SK-N-SH treated with all-trans-retinoic acid at 6 μM for 48 hours (cell line): ENCODE measurements around the gene GLRA2.
A peak's percentile ranks its signal among the peaks of the same experiment; 100 is the strongest.

ENCODE experiments used
- ATAC-seq: fragments of 200-7000 bp; cut with Tn5 transposase; 3 replicates; pipeline ENCODE4 v1.9.1; 2020; ENCODE audit warnings: mild to moderate bottlenecking, moderate library complexity
- ARNTL ChIP-seq: fragments of 450-650 bp; formaldehyde crosslinking; IDR thresholded peaks from 2 replicates; pipeline ENCODE4 v1.5.0; 2020; ENCODE audit warnings: low read depth, mild to moderate bottlenecking, moderate library complexity, borderline replicate concordance
- BACH2 ChIP-seq: fragments of 250-450 bp; sonication (Bioruptor Pico); IDR thresholded peaks from 2 replicates; pipeline ENCODE4 v1.9.0; 2021; ENCODE audit warnings: mild to moderate bottlenecking, borderline replicate concordance
- CSRNP3 ChIP-seq: fragments of 250-450 bp; sonication (Bioruptor Pico); IDR thresholded peaks from 2 replicates; pipeline ENCODE4 v1.5.1; 2021; ENCODE audit warnings: mild to moderate bottlenecking, moderate library complexity
- ESRRG ChIP-seq: fragments of 250-450 bp; sonication (Bioruptor Pico); IDR thresholded peaks from 2 replicates; pipeline ENCODE4 v1.6.1; 2021; ENCODE audit warnings: mild to moderate bottlenecking
- GLIS3 ChIP-seq: fragments of 250-450 bp; sonication (Bioruptor Pico); IDR thresholded peaks from 2 replicates; pipeline ENCODE4 v1.5.0; 2020; ENCODE audit warnings: mild to moderate bottlenecking, moderate library complexity
- ISL1 ChIP-seq: fragments of 250-450 bp; sonication (Bioruptor Pico); IDR thresholded peaks from 2 replicates; pipeline ENCODE4 v2.1.2; 2022; ENCODE audit warnings: mild to moderate bottlenecking, moderate library complexity
- OSR1 ChIP-seq: fragments of 250-450 bp; sonication (Bioruptor Pico); IDR thresholded peaks from 2 replicates; pipeline ENCODE4 v1.8.0; 2022; ENCODE audit warnings: moderate library complexity, mild to moderate bottlenecking, inconsistent platforms
- PATZ1 ChIP-seq: fragments of 250-450 bp; sonication (Bioruptor Pico); IDR thresholded peaks from 2 replicates; pipeline ENCODE4 v1.8.0; 2020; ENCODE audit warnings: mild to moderate bottlenecking, moderate library complexity, borderline replicate concordance
- POU6F1 ChIP-seq: fragments of 250-450 bp; sonication (Bioruptor Pico); IDR thresholded peaks from 2 replicates; pipeline ENCODE4 v1.8.0; 2021; ENCODE audit warnings: low read depth, mild to moderate bottlenecking, moderate library complexity, borderline replicate concordance
- RARB ChIP-seq: fragments of 250-450 bp; sonication (Bioruptor Pico); IDR thresholded peaks from 2 replicates; pipeline ENCODE4 v1.8.0; 2021; ENCODE audit warnings: mild to moderate bottlenecking, moderate library complexity
- SNAI2 ChIP-seq: fragments of 250-450 bp; sonication (Bioruptor Pico); IDR thresholded peaks from 2 replicates; pipeline ENCODE4 v1.5.0; 2020; ENCODE audit warnings: mild to moderate bottlenecking, moderate library complexity
- TOX ChIP-seq: fragments of 250-450 bp; sonication (Bioruptor Pico); IDR thresholded peaks from 2 replicates; pipeline ENCODE4 v1.8.0; 2021; ENCODE audit warnings: mild to moderate bottlenecking, moderate library complexity, borderline replicate concordance
- ZFP30 ChIP-seq: fragments of 450-650 bp; formaldehyde crosslinking; IDR thresholded peaks from 2 replicates; pipeline ENCODE4 v1.5.0; 2022; ENCODE audit warnings: mild to moderate bottlenecking, moderate library complexity
- ZNF70 ChIP-seq: fragments of 450-650 bp; formaldehyde crosslinking; IDR thresholded peaks from 2 replicates; pipeline ENCODE4 v1.5.0; 2020; ENCODE audit warnings: mild to moderate bottlenecking, moderate library complexity
- ZNF8 ChIP-seq: fragments of 450-650 bp; formaldehyde crosslinking; IDR thresholded peaks from 2 replicates; pipeline ENCODE4 v1.5.0; 2020; ENCODE audit warnings: mild to moderate bottlenecking, moderate library complexity
- TF ChIP-seq, protein P1 (sequence below): fragments of 250-450 bp; sonication (Bioruptor Pico); IDR thresholded peaks from 2 replicates; pipeline ENCODE4 v1.5.1; 2020; ENCODE audit warnings: low read depth, mild to moderate bottlenecking, moderate library complexity

GLRA2 gene

DNA sequence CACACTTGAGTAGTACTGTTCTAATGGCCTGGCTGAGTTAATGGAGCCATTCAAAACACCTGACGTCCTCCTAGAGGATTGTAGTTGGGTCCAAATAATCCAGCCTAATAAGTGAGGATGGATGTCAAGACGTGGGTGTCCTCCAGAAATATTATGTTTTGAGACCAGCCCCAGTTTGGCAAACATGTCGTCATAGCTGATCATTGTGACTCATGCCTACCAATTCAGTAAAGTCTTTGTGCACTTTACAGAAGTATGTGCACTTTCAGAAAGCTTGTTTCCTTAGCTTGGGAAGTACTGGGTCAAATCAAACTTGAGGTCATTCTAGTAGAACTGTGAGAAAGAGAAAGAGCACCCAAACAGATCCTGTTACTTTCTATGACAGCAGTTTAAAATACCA, 37.6 kb upstream of the GLRA2 start:
- TF ChIP-seq ESRRG (no peak), ZFP30 (CRISPR knock-in tag) (no peak), RARB (CRISPR knock-in tag) (no peak), GLIS3 (no peak), BACH2 (CRISPR knock-in tag) (no peak), ZNF70 (CRISPR knock-in tag) (no peak)
- TF ChIP-seq, protein P1, sequence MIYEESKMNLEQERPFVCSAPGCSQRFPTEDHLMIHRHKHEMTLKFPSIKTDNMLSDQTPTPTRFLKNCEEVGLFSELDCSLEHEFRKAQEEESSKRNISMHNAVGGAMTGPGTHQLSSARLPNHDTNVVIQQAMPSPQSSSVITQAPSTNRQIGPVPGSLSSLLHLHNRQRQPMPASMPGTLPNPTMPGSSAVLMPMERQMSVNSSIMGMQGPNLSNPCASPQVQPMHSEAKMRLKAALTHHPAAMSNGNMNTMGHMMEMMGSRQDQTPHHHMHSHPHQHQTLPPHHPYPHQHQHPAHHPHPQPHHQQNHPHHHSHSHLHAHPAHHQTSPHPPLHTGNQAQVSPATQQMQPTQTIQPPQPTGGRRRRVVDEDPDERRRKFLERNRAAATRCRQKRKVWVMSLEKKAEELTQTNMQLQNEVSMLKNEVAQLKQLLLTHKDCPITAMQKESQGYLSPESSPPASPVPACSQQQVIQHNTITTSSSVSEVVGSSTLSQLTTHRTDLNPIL = no peak
- TF ChIP-seq, all 23 proteins: peak for 0
- ATAC-seq = no peak

- no peak for TF ChIP-seq ZFP30 (CRISPR knock-in tag)
- TF ChIP-seq ISL1 (CRISPR knock-in tag) = no peak
- TF ChIP-seq ZNF8 (CRISPR knock-in tag) = no peak
- TF ChIP-seq ZNF70 (CRISPR knock-in tag) = no peak
- no peak for TF ChIP-seq CSRNP3 (CRISPR knock-in tag)
- no peak for TF ChIP-seq OSR1 (CRISPR knock-in tag)
- TF ChIP-seq ESRRG = no peak
- TF ChIP-seq PATZ1 (CRISPR knock-in tag) = no peak
- TF ChIP-seq SNAI2 = no peak
- TF ChIP-seq, protein P1 = no peak
- no peak for TF ChIP-seq POU6F1 (CRISPR knock-in tag)
- TF ChIP-seq TOX (CRISPR knock-in tag) = no peak
- TF ChIP-seq RARB (CRISPR knock-in tag) = no peak
- TF ChIP-seq, all 23 proteins: peak for 0
- no peak for ATAC-seq
These were observed 32.7 kb upstream of the GLRA2 start for GRCh38 chrX:14496674-14497073.

DNA sequence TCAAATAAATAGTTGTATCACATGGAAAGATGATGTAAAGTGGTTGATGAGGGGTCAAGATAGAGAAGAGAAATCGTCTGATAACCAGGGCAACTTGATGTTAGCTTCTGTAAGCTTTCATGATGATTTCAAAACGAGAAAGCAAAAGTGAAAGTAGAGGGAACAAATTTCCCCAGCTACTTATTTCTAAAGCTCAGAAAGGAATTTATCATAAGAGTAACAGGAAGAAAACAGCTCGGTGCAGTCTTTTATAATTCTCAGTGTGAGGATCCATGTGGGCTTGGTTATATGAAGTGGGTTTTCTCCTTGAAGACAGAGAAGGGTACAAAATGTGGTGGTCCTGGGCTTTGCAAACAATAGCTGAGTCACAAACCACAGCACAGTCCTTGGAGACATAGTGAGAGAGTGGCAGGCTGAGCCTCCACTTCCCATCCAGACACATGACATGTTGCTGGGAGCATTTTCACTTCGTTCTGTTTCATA, 32.1 kb upstream of the GLRA2 start:
- ATAC-seq = peak; percentile 43; the same call in 1 of the 3 replicates
- TF ChIP-seq PATZ1 (CRISPR knock-in tag) (no peak), ZFP30 (CRISPR knock-in tag) (no peak), GLIS3 (no peak), SNAI2 (no peak), ARNTL (CRISPR knock-in tag) (no peak), RARB (CRISPR knock-in tag) (no peak), POU6F1 (CRISPR knock-in tag) (no peak)
- TF ChIP-seq, protein P1 = no peak
